ENCODE measurements around the gene CARD11. TPM values are rescaled to one million over a fixed set of nuclear protein-coding genes. Genes with fewer than 3 reads are reported as not detected.

Gene CARD11
- total and polyA plus RNA-seq, 2 of the 4 experiments (the other 2 are of a cell fraction): 0.18 to 0.26 TPM

DNA sequence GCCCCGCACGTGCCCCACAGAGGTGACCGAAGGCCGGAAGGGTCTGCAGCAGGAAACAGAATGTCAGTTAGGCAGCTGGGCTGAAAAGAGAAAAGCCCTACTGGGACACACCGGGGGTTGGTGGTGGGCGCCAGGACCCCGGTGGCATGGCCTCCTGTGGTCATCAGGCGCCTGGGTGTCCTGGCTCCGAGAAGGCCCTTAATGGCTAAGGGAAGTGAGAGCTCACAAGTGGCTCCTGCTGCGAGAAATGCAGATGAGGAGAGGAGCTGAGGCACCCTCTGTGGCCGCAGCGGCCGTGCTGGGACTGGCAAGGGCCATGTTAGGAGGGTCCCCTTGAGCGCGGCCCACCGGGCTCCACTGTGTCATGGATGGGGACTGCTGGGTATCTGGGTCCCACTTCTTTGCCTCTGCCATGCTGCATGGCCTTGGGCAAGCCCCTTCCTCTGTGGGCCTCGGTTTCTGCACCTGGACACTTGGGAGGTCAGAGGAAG lies 120.3 kb downstream of the CARD11 start:
- Histone ChIP-seq H3K9me3 (ENCODE audit: control insufficient read depth, insufficient read depth, low read length) (no peaks in the 10 kb centered on the region), H3K23ac (ENCODE audit: low read depth, low read length) (no peak overlapping the region), H2BK20ac (ENCODE audit: low read depth, low read length) (no peak overlapping the region), H2AK5ac (ENCODE audit: low read depth, low read length) (no peak overlapping the region), H2BK15ac (ENCODE audit: low read depth, low read length) (no peak overlapping the region), H3K56ac (ENCODE audit: extremely low read depth, insufficient read depth, low read length) (no peak overlapping the region), H3K79me1 (ENCODE audit: low read depth in 1 of 2, low read length in 2 of 2) (no peaks in the 10 kb centered on the region), H3K4me1 (ENCODE audit: control insufficient read depth, insufficient read depth, low read length) (no peaks in the 10 kb centered on the region), H3K4me2 (ENCODE audit: low read depth, low read length) (no peak overlapping the region), H2BK120ac (ENCODE audit: low read depth, low read length) (no peak overlapping the region), H3K4me3 (ENCODE audit: insufficient read depth, low read depth, low read length) (no peak overlapping the region), H2AFZ (replicated peaks; ENCODE audit: low read length, poor library complexity) (no peak overlapping the region), H4K5ac (ENCODE audit: low read depth, low read length) (no peak overlapping the region), H3K4ac (ENCODE audit: low read depth, low read length) (no peak overlapping the region), H3K9ac (ENCODE audit: low read depth, low read length) (no peak overlapping the region), H2BK5ac (ENCODE audit: low read depth, low read length, poor library complexity, severe bottlenecking) (no peak overlapping the region), H3K14ac (replicated peaks; ENCODE audit: low read depth, low read length) (no peak overlapping the region), H3K9me1 (ENCODE audit: insufficient read depth, low read length) (no peaks in the 10 kb centered on the region), H3K18ac (ENCODE audit: low read depth, low read length) (no peak overlapping the region), H4K91ac (ENCODE audit: insufficient read depth, low read depth, low read length) (no peak overlapping the region), H2AK9ac (replicated peaks; ENCODE audit: low read depth, low read length, poor library complexity) (no peak overlapping the region), H4K8ac (ENCODE audit: low read depth in 2 of 2, low read length in 2 of 2) (no peak overlapping the region), H3K36me3 (ENCODE audit: control insufficient read depth, insufficient read depth, low read length) (no peaks in the 10 kb centered on the region), H3K27ac (ENCODE audit: insufficient read depth, low read length) (no peak overlapping the region), H3K27me3 (ENCODE audit: control insufficient read depth, insufficient read depth, low read length) (peaks cover 18% of the 10 kb centered on the region; the same call in 1 of the 2 replicates), H4K20me1 (ENCODE audit: insufficient read depth, low read length) (no peaks in the 10 kb centered on the region)
- intact Hi-C loops (cut with micrococcal nuclease): no loop called here
- no TSS peak for BruUV-seq (replicated peaks)
- DNase-seq: no peak
- dilution Hi-C loops (cut with HindIII; ENCODE audit: low sequenced_read_pairs, unreplicated experiment): no loop called here
- 86% methylated on average over 7 of the region's 17 CpGs; no CpG with 5 or more reads in 1 of the 2 experiments for WGBS, 2 experiments (ENCODE audit: extremely low coverage in 2 of 2, insufficient read length in 1 of 2)
- no peak for ATAC-seq (ENCODE audit: low read depth)
- CTCF ChIA-PET: interaction anchor here (0.9 kb wide), 1 partner anchor 10 kb away, joined by 3 read pairs; no protein-coding TSS in a partner anchor
- TF ChIP-seq RAD21 (IDR thresholded peaks at IDR 0.05; ENCODE audit: low read length) (no peak), CHD1 (IDR thresholded peaks at IDR 0.05; ENCODE audit: low read depth, low read length) (no peak), MAFK (IDR thresholded peaks at IDR 0.05; ENCODE audit: low read depth, low read length) (no peak), BHLHE40 (IDR thresholded peaks at IDR 0.05; ENCODE audit: low read depth, low read length) (no peak), FOS (IDR thresholded peaks at IDR 0.05; ENCODE audit: low read depth, low read length) (no peak), RCOR1 (IDR thresholded peaks at IDR 0.05; ENCODE audit: insufficient replicate concordance, low read length) (no peak), SMC3 (IDR thresholded peaks at IDR 0.05; ENCODE audit: low read depth, low read length) (no peak), MXI1 (IDR thresholded peaks at IDR 0.05; ENCODE audit: borderline replicate concordance, low read depth, low read length) (no peak), MAZ (IDR thresholded peaks at IDR 0.05; ENCODE audit: borderline replicate concordance, low read depth, low read length) (no peak), CEBPB (IDR thresholded peaks at IDR 0.05; ENCODE audit: low read depth, low read length) (no peak), RFX5 (IDR thresholded peaks at IDR 0.05; ENCODE audit: low read depth, low read length) (no peak), POLR2A (IDR thresholded peaks at IDR 0.05; ENCODE audit: low read depth, low read length) (no peak), NFE2L2 (IDR thresholded peaks at IDR 0.05; ENCODE audit: low read depth, low read length) (no peak)
- TF ChIP-seq, protein P1, sequence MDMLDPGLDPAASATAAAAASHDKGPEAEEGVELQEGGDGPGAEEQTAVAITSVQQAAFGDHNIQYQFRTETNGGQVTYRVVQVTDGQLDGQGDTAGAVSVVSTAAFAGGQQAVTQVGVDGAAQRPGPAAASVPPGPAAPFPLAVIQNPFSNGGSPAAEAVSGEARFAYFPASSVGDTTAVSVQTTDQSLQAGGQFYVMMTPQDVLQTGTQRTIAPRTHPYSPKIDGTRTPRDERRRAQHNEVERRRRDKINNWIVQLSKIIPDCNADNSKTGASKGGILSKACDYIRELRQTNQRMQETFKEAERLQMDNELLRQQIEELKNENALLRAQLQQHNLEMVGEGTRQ (IDR thresholded peaks at IDR 0.05; ENCODE audit: low read depth, low read length): no peak
- TF ChIP-seq, protein P2, sequence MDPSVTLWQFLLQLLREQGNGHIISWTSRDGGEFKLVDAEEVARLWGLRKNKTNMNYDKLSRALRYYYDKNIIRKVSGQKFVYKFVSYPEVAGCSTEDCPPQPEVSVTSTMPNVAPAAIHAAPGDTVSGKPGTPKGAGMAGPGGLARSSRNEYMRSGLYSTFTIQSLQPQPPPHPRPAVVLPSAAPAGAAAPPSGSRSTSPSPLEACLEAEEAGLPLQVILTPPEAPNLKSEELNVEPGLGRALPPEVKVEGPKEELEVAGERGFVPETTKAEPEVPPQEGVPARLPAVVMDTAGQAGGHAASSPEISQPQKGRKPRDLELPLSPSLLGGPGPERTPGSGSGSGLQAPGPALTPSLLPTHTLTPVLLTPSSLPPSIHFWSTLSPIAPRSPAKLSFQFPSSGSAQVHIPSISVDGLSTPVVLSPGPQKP (IDR thresholded peaks at IDR 0.05; ENCODE audit: borderline replicate concordance, low read depth, low read length): no peak
- TF ChIP-seq, protein P3, sequence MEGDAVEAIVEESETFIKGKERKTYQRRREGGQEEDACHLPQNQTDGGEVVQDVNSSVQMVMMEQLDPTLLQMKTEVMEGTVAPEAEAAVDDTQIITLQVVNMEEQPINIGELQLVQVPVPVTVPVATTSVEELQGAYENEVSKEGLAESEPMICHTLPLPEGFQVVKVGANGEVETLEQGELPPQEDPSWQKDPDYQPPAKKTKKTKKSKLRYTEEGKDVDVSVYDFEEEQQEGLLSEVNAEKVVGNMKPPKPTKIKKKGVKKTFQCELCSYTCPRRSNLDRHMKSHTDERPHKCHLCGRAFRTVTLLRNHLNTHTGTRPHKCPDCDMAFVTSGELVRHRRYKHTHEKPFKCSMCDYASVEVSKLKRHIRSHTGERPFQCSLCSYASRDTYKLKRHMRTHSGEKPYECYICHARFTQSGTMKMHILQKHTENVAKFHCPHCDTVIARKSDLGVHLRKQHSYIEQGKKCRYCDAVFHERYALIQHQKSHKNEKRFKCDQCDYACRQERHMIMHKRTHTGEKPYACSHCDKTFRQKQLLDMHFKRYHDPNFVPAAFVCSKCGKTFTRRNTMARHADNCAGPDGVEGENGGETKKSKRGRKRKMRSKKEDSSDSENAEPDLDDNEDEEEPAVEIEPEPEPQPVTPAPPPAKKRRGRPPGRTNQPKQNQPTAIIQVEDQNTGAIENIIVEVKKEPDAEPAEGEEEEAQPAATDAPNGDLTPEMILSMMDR (conservative IDR thresholded peaks at IDR 0.05; ENCODE audit: low read depth, low read length): no peak
- POLR2A ChIA-PET (ENCODE audit: unreplicated experiment): no interaction called here
- in situ Hi-C loops (cut with MboI; ENCODE audit: low sequenced_read_pairs): no loop called here

Data from IMR-90 (cell line).